ENCODE results near the gene TMEM253. TPM values are rescaled to one million over a fixed set of nuclear protein-coding genes. Genes with fewer than 3 reads are reported as not detected.
A peak's percentile ranks its signal among the peaks of the same experiment; 100 is the strongest.

Gene TMEM253
- polyA plus RNA-seq (ENCODE audit: insufficient read length in 4 of 4): 1 to 10 TPM in 3 of 4 donors, under 1 TPM in 1; 0.91 to 1.7 (median 1.1) TPM

- DNase-seq (ENCODE audit: low read depth in 4 of 4, low spot score in 3 of 4): no peak
Observed at GRCh38 chr14:21100931-21101330, at the start of gene TMEM253. Gene TMEM253, plus strand, starts transcription at chr14:21101066. Its CDS starts 278 bp downstream, at chr14:21101344.

GRCh38 chr14:21053184-21054122 lies 47.4 kb upstream of the TMEM253 start:
- no peak for DNase-seq (ENCODE audit: low read depth in 4 of 4, low spot score in 3 of 4)

GRCh38 chr14:21054123-21054767 lies 46.6 kb upstream of the TMEM253 start:
- DNase-seq (ENCODE audit: low read depth in 4 of 4, low spot score in 3 of 4): no peak

GRCh38 chr14:21054768-21055145 lies 46.1 kb upstream of the TMEM253 start:
- no peak for DNase-seq (ENCODE audit: low read depth in 4 of 4, low spot score in 3 of 4)

- no peak for DNase-seq (ENCODE audit: low read depth in 4 of 4, low spot score in 3 of 4)
Observed at GRCh38 chr14:21055432-21056117, 45.3 kb upstream of the TMEM253 start.

GRCh38 chr14:21056520-21057163 lies 44.2 kb upstream of the TMEM253 start:
- DNase-seq (ENCODE audit: low read depth in 4 of 4, low spot score in 3 of 4): no peak

- no peak for DNase-seq (ENCODE audit: low read depth in 4 of 4, low spot score in 3 of 4)
Observed at GRCh38 chr14:21057803-21058675, 42.8 kb upstream of the TMEM253 start, which contains the start of gene RNASE8. Gene RNASE8, plus strand, starts transcription at chr14:21057822. Its CDS starts 71 bp downstream, at chr14:21057893.

GRCh38 chr14:21058903-21059302 lies 42.0 kb upstream of the TMEM253 start:
- no peak for DNase-seq (ENCODE audit: low read depth in 4 of 4, low spot score in 3 of 4)

GRCh38 chr14:21059842-21060613 lies 40.8 kb upstream of the TMEM253 start:
- no peak for DNase-seq (ENCODE audit: low read depth in 4 of 4, low spot score in 3 of 4)

GRCh38 chr14:21060614-21061346 lies 40.1 kb upstream of the TMEM253 start:
- no peak for DNase-seq (ENCODE audit: low read depth in 4 of 4, low spot score in 3 of 4)

- no peak for DNase-seq (ENCODE audit: low read depth in 4 of 4, low spot score in 3 of 4)
Observed at GRCh38 chr14:21061347-21061668, 39.6 kb upstream of the TMEM253 start.

- DNase-seq (ENCODE audit: low read depth in 4 of 4, low spot score in 3 of 4): no peak
Observed at GRCh38 chr14:21063479-21063878, 37.4 kb upstream of the TMEM253 start.

GRCh38 chr14:21066882-21067502 lies 33.9 kb upstream of the TMEM253 start:
- no peak for DNase-seq (ENCODE audit: low read depth in 4 of 4, low spot score in 3 of 4)

- DNase-seq (ENCODE audit: low read depth in 4 of 4, low spot score in 3 of 4): peak in 1 of 4 donors; percentile 41
Observed at GRCh38 chr14:21068521-21069387, 32.1 kb upstream of the TMEM253 start.

- DNase-seq (ENCODE audit: low read depth in 4 of 4, low spot score in 3 of 4): peak in 2 of 4 donors; percentile 25 to 55
Observed at GRCh38 chr14:21069388-21070082, 31.3 kb upstream of the TMEM253 start.

GRCh38 chr14:21070083-21070609 lies 30.7 kb upstream of the TMEM253 start, which contains the start of gene ARHGEF40:
Gene ARHGEF40, plus strand, starts transcription at chr14:21070304. Its CDS starts 93 bp downstream, at chr14:21070397.
- peak in 2 of 4 donors; percentile 49 to 57 for DNase-seq (ENCODE audit: low read depth in 4 of 4, low spot score in 3 of 4)
